ENCODE results near the gene ITIH1.
"Not testable (repeated sequence)": the region's sequence is repeated elsewhere in the genome, so short reads cannot be mapped to it uniquely, and the experiment has no call there.

ITIH1 gene

GRCh38 chr3:52777127-52777958 lies at the start of gene ITIH1:
Gene ITIH1, plus strand, starts transcription at chr3:52777599. Its CDS starts 17 bp downstream, at chr3:52777616.
- no peak for DNase-seq

GRCh38 chr3:52728753-52729152 lies 48.6 kb upstream of the ITIH1 start:
- not testable (repeated sequence) for DNase-seq

GRCh38 chr3:52730681-52731080 lies 46.7 kb upstream of the ITIH1 start:
- no peak for DNase-seq

GRCh38 chr3:52731590-52731989 lies 45.8 kb upstream of the ITIH1 start:
- no peak for DNase-seq

GRCh38 chr3:52733256-52733891 lies 44.0 kb upstream of the ITIH1 start:
- DNase-seq: no peak

- no peak for DNase-seq
Measured at GRCh38 chr3:52739730-52740129, 37.7 kb upstream of the ITIH1 start.

- DNase-seq: peak; percentile 33
Measured at GRCh38 chr3:52742418-52743041, 34.9 kb upstream of the ITIH1 start.

- DNase-seq: no peak
Measured at GRCh38 chr3:52743152-52743551, 34.2 kb upstream of the ITIH1 start.

- DNase-seq: no peak
Measured at GRCh38 chr3:52743721-52744120, 33.7 kb upstream of the ITIH1 start.

GRCh38 chr3:52752045-52752660 lies 25.2 kb upstream of the ITIH1 start:
- DNase-seq: no peak

GRCh38 chr3:52754373-52754772 lies 23.0 kb upstream of the ITIH1 start:
- no peak for DNase-seq

- no peak for DNase-seq
Measured at GRCh38 chr3:52756141-52756540, 21.3 kb upstream of the ITIH1 start.

- no peak for DNase-seq
Measured at GRCh38 chr3:52763466-52763865, 13.9 kb upstream of the ITIH1 start.

GRCh38 chr3:52769786-52770455 lies 7.5 kb upstream of the ITIH1 start:
- DNase-seq: peak; percentile 16

- peak; percentile 89 for DNase-seq
Measured at GRCh38 chr3:52770496-52771333, 6.7 kb upstream of the ITIH1 start, which contains the start of gene NEK4. Gene NEK4, minus strand, starts transcription at chr3:52770940. Its CDS starts 194 bp downstream, at chr3:52770746.

- DNase-seq: no peak
Measured at GRCh38 chr3:52771334-52771681, 6.1 kb upstream of the ITIH1 start.

GRCh38 chr3:52771702-52772101 lies 5.7 kb upstream of the ITIH1 start:
- no peak for DNase-seq

- no peak for DNase-seq
Measured at GRCh38 chr3:52773361-52774065, 3.9 kb upstream of the ITIH1 start.

- DNase-seq: no peak
Measured at GRCh38 chr3:52774066-52774713, 3.2 kb upstream of the ITIH1 start.
